HG03108 (cell line): ENCODE results near the gene SMYD3.
"Not testable (repeated sequence)": the region's sequence is repeated elsewhere in the genome, so short reads cannot be mapped to it uniquely, and the experiment has no call there.

ENCODE experiments used
- ATAC-seq: cut with Tn5 transposase; IDR thresholded peaks from one replicate; pipeline ENCODE4 v1.9.1; 2021; ENCODE audit warnings: moderate library complexity; ENCODE audit not compliant: unreplicated experiment

Gene SMYD3

GRCh38 chr1:245762396-245762910, 744.6 kb downstream of the SMYD3 start:
- no peak for ATAC-seq

GRCh38 chr1:245760301-245760700, 746.8 kb downstream of the SMYD3 start:
- no peak for ATAC-seq

GRCh38 chr1:245754463-245754961, 752.6 kb downstream of the SMYD3 start:
- no peak for ATAC-seq

- no peak for ATAC-seq
Observed at GRCh38 chr1:245753807-245754206, 753.3 kb downstream of the SMYD3 start.

- ATAC-seq: no peak
Observed at GRCh38 chr1:245752561-245752960, 754.5 kb downstream of the SMYD3 start.

GRCh38 chr1:245751726-245752470, 755.2 kb downstream of the SMYD3 start:
- ATAC-seq: no peak

- no peak for ATAC-seq
Observed at GRCh38 chr1:245751116-245751515, 756.0 kb downstream of the SMYD3 start.

GRCh38 chr1:245750261-245750660, 756.8 kb downstream of the SMYD3 start:
- no peak for ATAC-seq

- ATAC-seq: no peak
Observed at GRCh38 chr1:245749053-245749452, 758.0 kb downstream of the SMYD3 start.

- no peak for ATAC-seq
Observed at GRCh38 chr1:245748646-245749045, 758.4 kb downstream of the SMYD3 start.

- no peak for ATAC-seq
Observed at GRCh38 chr1:245748240-245748639, 758.8 kb downstream of the SMYD3 start.

GRCh38 chr1:245742896-245743295, 764.2 kb downstream of the SMYD3 start:
- no peak for ATAC-seq

GRCh38 chr1:245740336-245740735, 766.7 kb downstream of the SMYD3 start:
- not testable (repeated sequence) for ATAC-seq

GRCh38 chr1:245730801-245731200, 776.3 kb downstream of the SMYD3 start:
- ATAC-seq: no peak

GRCh38 chr1:245728035-245728434, 779.0 kb downstream of the SMYD3 start:
- not testable (repeated sequence) for ATAC-seq

GRCh38 chr1:245721488-245721887, 785.6 kb downstream of the SMYD3 start:
- ATAC-seq: no peak

GRCh38 chr1:245718951-245719350, 788.1 kb downstream of the SMYD3 start:
- no peak for ATAC-seq

GRCh38 chr1:245718123-245718522, 789.0 kb downstream of the SMYD3 start:
- ATAC-seq: no peak

GRCh38 chr1:245717611-245718010, 789.5 kb downstream of the SMYD3 start:
- no peak for ATAC-seq

- no peak for ATAC-seq
Observed at GRCh38 chr1:245716561-245716960, 790.5 kb downstream of the SMYD3 start.

- ATAC-seq: no peak
Observed at GRCh38 chr1:245715970-245716369, 791.1 kb downstream of the SMYD3 start.

GRCh38 chr1:245715291-245715701, 791.8 kb downstream of the SMYD3 start:
- no peak for ATAC-seq

- ATAC-seq: not testable (repeated sequence)
Observed at GRCh38 chr1:245714027-245714426, 793.1 kb downstream of the SMYD3 start.
